ENCODE data around the gene VTCN1. TPM values are rescaled to one million over a fixed set of nuclear protein-coding genes. Genes with fewer than 3 reads are reported as not detected.

Gene VTCN1
- polyA plus RNA-seq, 1 donor from 2014 or later = 2.1 TPM

- Histone ChIP-seq H3K27me3 (ENCODE audit: insufficient read depth, low read depth, low read length) (no peaks in the 10 kb centered on the region), H3K27ac (ENCODE audit: low read length) (no peak overlapping the region), H3K9ac (ENCODE audit: low read length) (no peak overlapping the region), H3F3A (ENCODE audit: insufficient read depth, low read length, poor library complexity, severe bottlenecking) (no peaks in the 10 kb centered on the region), H3K4me3 (ENCODE audit: low read length) (no peak overlapping the region), H3K4me2 (ENCODE audit: low read length) (no peak overlapping the region), H3K9me2 (ENCODE audit: insufficient read depth, low read length) (no peaks in the 10 kb centered on the region), H3K9me3 (ENCODE audit: low read length) (no peaks in the 10 kb centered on the region), H3K79me2 (replicated peaks; ENCODE audit: insufficient read depth, low read length) (no peaks in the 10 kb centered on the region), H2AFZ (ENCODE audit: low read depth, low read length) (no peak overlapping the region), H4K20me1 (ENCODE audit: insufficient read depth) (no peaks in the 10 kb centered on the region), H3K36me3 (ENCODE audit: insufficient read depth, low read length) (no peaks in the 10 kb centered on the region)
- TF ChIP-seq MXI1 (conservative IDR thresholded peaks at IDR 0.05; ENCODE audit: poor library complexity, severe bottlenecking) = no peak
Observed at GRCh38 chr1:117094841-117095604, 115.7 kb downstream of the VTCN1 start.

GRCh38 chr1:117093870-117094621, 116.7 kb downstream of the VTCN1 start:
- H3K36me3 ChIP-seq (ENCODE audit: insufficient read depth, low read length) = no peaks in the 10 kb centered on the region
- no peaks in the 10 kb centered on the region for H3K9me3 ChIP-seq (ENCODE audit: low read length)
- no peaks in the 10 kb centered on the region for H3K9me2 ChIP-seq (ENCODE audit: insufficient read depth, low read length)
- H3K4me3 ChIP-seq (ENCODE audit: low read length) = no peak overlapping the region
- H3K9ac ChIP-seq (ENCODE audit: low read length) = no peak overlapping the region
- TF ChIP-seq EP300 (conservative IDR thresholded peaks at IDR 0.05; ENCODE audit: poor library complexity, severe bottlenecking) = no peak
- no peak for TF ChIP-seq TAF1 (IDR thresholded peaks at IDR 0.05; ENCODE audit: low read depth)
- TF ChIP-seq EZH2 (IDR thresholded peaks at IDR 0.05; ENCODE audit: borderline replicate concordance, insufficient read depth, low read length, poor library complexity, severe bottlenecking) = no peak
- TF ChIP-seq SMC3 (conservative IDR thresholded peaks at IDR 0.05; ENCODE audit: poor library complexity) = no peak
- no peak for TF ChIP-seq REST (IDR thresholded peaks at IDR 0.05; ENCODE audit: borderline replicate concordance)
- no peak for TF ChIP-seq RAD21 (conservative IDR thresholded peaks at IDR 0.05)
- TF ChIP-seq MXI1 (conservative IDR thresholded peaks at IDR 0.05; ENCODE audit: poor library complexity, severe bottlenecking) = no peak
- no peak for TF ChIP-seq CTCF (IDR thresholded peaks at IDR 0.05; ENCODE audit: poor library complexity, severe bottlenecking)
- no peak for TF ChIP-seq POLR2AphosphoS5 (IDR thresholded peaks at IDR 0.05)
- H3K27me3 ChIP-seq (ENCODE audit: insufficient read depth, low read depth, low read length) = no peaks in the 10 kb centered on the region
- H3K27ac ChIP-seq (ENCODE audit: low read length) = no peak overlapping the region
- H2AFZ ChIP-seq (ENCODE audit: low read depth, low read length) = no peak overlapping the region
- H3K79me2 ChIP-seq (replicated peaks; ENCODE audit: insufficient read depth, low read length) = no peaks in the 10 kb centered on the region
- no peaks in the 10 kb centered on the region for H3F3A ChIP-seq (ENCODE audit: insufficient read depth, low read length, poor library complexity, severe bottlenecking)
- H4K20me1 ChIP-seq (ENCODE audit: insufficient read depth) = no peaks in the 10 kb centered on the region
- H3K4me2 ChIP-seq (ENCODE audit: low read length) = no peak overlapping the region

Small RNAs within 50 kb of the gene (small RNA-seq; reads per million reads assigned to genes)
- gene MIR942 = 0.24 to 8.0 (median 6.4) reads per million in 3 experiments
- gene RF00017 = 0 reads per million in 3 experiments

Other genes with a start within 250 kb of the VTCN1 start
- 1.4 and 2.3 TPM in 2 replicates for gene CD101, start 209.2 kb downstream of the VTCN1 start, polyA plus RNA-seq
- gene TTF2, start 150.6 kb downstream of the VTCN1 start, polyA plus RNA-seq = 2.6 and 5.5 TPM in 2 replicates
- gene TRIM45, start 89.2 kb downstream of the VTCN1 start, polyA plus RNA-seq = 4.6 and 4.9 TPM in 2 replicates
- gene MAN1A2, start 156.5 kb upstream of the VTCN1 start, polyA plus RNA-seq = 25.0 and 27.0 TPM in 2 replicates

Measured in neural cell (in vitro differentiated cells).